HG03108 (cell line): ENCODE data around the gene PACS1.
A peak's percentile ranks its signal among the peaks of the same experiment; 100 is the strongest.

ENCODE experiments used
- ATAC-seq: cut with Tn5 transposase; IDR thresholded peaks from one replicate; pipeline ENCODE4 v1.9.1; 2021; ENCODE audit warnings: moderate library complexity; ENCODE audit not compliant: unreplicated experiment

PACS1 gene

DNA sequence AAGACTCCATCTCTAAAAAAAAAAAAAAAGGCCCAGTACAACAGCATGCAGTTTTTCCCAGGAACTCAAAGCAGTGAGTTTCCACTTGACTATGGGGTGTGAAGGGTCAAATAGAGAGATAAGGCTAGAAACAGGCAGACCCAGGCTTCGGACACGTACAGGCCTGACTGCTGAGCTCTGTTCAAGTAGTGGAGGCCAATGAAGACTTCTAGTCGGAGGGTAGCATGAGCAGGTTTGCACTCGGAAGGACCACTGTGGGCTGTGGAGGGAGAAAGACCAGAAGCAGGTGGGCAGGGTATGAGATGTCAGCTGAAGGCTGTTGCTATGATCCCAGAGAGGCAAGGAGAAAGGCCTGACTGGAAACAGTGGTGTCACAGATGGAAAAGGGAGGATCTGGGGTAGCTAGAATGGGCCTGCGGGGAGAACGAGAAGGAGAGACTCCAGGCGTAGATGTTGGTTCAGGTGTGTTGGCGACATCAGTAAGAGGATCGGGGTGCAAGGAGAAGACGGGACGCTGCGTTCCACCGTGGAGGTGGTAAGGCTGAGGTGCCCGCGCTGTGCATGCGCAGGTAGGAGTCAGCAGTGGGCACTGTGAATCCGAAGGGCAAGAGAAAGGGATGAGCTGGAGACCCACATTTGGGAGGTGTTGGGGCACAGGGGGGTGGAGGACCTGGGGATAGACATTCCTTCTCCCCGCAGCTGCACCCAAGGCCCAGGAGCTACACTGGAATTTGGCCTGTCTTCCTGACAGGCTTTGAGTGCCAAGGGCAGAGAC is 149.0 kb downstream of the PACS1 start:
- ATAC-seq, result no peak

DNA sequence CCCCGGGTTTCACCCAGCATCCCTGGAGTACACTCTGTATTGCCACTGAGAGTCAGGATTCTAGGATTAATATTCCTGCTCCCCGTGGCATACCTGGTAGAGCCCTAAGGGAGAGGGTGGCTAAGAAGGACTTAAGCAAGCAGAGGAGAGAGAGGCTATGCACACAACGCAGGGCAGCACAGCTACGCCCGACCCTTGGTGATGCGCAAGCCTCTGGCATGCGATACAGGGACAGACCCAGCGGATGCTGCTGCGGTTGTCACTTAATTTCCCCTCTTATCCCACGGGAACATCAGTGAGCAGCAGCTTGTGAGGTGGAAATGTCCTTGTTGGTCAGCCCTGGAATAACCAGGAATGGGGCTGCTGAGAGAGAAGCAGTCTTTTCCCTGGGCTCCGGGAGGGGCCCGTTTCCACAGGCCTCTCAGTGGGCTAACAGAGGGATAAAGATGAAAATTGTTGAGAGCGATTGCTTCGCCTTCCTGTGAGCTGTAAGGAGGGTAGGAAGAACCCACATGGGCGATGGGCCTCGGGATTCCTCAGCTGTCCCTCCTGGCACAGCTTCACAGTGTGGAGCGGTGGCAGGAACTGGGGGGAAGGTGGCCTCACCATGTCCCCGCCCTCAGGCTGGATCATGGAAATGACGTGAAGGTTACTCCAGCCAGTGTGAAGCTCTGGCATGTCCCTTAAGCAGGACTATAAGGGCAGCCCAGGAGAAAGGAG is 149.9 kb downstream of the PACS1 start:
- no peak for ATAC-seq

DNA sequence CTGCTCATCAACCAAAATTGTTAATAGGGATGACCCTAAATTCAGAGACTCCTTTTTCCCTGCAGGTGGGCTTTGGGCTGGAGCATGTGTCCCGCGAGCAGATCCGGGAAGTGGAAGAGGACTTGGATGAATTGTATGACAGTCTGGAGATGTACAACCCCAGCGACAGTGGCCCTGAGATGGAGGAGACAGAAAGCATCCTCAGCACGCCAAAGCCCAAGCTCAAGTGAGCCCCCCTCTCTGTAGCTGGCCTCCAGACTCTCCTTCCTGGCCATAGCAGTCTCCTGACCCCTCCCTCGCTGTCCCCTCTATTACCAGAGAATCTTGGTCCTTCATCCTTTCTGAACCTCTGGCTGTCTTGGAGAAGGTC is 150.5 kb downstream of the PACS1 start:
- no peak for ATAC-seq

DNA sequence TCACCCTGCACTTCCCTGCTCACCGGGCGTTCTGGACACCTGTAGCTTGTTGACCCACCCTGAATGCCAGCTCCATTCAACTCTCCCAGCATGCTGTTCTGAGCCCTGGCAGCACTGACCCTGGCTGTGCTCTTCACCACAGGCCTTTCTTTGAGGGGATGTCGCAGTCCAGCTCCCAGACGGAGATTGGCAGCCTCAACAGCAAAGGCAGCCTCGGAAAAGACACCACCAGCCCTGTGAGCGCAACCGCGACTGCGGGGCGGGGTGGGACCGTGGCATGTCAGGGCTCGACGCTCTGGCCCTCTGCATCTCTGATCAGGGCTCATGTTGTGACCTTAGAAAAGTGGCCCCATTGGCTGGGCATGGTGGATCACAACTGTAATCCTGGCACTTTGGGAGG is 150.9 kb downstream of the PACS1 start:
- no peak for ATAC-seq

DNA sequence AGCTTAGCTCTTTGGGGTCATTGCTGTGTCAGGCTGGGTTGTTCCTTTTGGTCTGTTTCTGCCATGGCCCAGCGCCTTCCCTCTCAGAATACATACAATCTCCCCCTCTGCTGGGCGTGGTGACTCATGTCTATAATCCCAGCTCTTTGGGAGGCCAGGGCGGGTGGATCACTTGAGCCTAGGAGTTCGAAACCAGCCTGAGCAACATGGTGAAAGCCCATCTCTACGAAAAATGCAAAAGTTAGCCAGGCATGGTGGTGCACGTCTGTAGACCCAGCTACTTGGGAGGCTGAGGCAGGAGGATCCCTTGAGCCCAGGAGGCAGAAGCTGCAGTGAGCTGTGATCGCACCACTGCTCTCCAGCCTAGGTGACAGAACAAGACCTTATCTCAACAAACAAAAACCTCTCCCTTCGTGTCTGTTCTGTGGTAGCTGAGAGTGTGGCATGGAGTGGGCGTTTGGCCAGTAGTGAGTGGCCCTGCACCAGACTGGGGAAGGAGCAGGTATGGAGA is 151.7 kb downstream of the PACS1 start:
- ATAC-seq, result no peak

DNA sequence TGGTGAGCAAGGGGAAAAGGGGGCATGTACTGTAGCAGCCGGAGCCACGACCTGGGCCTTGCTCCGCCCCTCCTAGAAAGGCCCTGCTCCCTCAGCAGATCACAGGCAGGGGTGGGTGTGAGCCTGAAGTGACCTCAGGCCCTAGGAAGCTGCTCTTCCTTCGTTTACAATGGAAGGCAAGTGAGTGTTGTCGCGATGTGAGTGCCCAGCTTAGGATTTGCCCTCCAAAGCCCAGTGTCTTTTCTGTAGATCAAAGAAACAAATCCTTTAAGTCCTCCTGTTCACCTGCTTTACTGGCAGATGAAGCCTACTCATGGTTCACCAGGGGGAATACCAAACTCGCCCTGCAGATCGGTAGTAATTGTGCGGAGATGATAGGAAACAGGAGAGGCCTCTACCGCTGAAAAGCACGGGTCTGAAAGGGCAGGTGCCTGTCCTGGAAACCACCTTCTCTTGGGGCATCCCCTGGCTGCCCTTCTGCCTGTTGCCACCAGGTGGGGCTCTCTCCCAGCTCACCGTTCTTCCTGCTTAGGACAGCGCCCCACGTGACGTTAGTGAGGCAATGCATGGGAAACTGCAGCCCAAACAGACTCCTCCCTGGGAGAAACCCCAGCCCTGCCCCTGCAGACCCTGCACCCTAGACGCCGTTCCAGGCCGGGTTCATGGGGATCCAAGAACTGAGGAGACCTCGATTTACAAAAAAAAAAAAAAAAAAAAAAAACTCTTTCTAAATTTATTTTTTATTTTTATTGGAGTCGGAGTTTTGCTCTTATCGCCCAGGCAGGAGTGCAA is 152.5 kb downstream of the PACS1 start:
- peak; percentile 71 for ATAC-seq

DNA sequence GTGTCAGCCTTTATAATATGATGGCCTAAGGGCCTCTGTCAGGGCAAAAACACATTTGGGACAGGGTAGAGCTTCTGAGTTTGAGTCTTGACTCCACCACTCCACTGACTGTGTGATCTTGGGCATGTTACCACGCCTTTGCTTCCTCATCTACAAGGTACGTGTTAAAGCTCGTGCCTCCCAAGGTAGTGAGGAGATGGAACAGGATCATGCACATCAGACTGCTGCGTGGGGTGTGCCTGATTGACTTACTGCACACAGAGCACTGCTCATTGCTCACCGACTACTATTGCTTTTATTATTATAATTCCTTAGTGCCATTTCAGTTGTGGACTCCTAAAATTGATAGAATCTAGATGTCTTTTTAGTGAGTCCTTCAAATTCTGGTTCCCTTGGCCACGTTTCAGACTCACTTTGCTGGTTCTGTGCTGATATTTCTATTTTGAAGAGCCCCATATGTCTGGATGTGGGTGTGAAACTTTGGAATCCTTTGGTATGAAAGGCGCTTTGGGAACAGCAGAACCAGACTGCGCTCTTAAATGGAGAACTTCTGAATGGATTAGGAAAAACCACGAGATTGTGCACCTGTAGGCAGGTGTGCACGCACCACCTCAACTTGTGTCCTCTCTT is 154.3 kb downstream of the PACS1 start:
- no peak for ATAC-seq

DNA sequence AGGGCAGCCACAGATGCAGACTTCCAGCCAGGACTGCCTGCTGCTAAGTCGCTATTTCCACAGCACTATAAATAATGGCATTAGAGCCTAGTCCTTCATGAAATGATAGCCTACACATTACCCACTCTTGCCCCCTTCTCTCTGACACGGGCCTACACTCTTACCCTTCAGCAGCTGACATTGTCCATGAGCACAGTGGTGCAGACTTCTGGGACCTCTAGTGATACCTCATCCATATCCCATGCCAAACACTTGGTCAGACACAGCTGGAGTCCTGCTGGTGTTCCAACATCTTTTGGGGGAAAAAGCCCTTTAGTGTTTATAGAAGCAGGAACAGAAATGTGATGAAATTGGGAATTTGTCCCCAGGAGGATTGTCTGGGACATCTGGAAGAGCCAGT is 155.0 kb downstream of the PACS1 start:
- no peak for ATAC-seq

DNA sequence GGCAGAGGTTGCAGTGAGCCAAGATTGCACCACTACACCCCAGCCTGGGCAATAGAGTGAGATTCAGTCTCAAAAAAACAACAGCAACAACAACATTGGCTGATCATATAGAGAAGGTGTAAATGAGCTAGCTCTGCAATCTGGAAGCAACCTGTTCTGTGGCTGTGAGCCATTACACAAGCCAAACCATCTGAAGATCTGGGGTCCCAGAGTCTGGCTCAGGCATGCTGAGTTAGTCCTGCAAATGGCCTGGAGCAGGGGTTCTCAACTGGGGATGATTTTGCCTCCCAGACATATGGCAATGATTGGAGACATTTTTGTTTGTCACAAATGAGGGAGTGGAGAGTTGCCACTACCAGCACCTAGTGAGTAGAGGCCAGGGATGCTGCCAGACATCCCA is 156.0 kb downstream of the PACS1 start:
- ATAC-seq, result no peak

DNA sequence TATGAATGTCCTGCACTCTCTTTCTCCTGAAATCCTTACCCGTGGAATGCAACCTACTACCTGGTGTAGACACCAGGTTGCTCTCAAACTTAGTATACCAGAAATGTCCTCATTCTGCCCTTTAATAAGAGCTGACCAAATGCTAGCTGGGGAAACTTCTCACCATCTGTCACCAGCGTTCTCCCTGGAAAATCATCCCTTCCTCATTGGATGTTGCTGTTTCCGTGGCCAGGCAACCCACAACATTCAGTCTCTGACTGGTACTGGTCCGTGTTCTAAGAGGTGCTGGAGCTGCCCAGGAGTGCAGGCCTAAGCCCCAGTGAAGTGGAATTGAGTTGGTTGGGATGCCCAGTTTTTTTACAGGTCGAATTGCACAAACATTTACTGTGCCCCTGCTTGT is 157.6 kb downstream of the PACS1 start:
- no peak for ATAC-seq

DNA sequence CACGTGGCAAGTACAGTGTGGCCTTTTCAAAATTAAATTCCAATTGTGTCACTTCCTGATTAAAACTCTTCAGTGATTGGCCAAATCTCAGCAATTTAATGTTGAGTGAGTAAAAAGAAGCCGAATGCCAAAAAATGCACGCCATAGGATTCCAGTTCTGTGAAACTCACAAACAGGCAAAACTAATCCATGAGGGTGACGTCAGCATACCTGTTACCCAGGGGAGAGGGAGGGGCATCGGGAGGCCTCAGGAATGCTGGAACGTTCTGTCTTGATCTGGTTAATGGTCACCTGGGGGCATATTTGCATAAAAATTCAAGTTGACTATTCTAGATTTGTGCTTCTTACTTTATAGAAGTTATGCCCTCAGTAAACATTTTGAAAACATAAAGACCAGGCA is 158.4 kb downstream of the PACS1 start:
- no peak for ATAC-seq

DNA sequence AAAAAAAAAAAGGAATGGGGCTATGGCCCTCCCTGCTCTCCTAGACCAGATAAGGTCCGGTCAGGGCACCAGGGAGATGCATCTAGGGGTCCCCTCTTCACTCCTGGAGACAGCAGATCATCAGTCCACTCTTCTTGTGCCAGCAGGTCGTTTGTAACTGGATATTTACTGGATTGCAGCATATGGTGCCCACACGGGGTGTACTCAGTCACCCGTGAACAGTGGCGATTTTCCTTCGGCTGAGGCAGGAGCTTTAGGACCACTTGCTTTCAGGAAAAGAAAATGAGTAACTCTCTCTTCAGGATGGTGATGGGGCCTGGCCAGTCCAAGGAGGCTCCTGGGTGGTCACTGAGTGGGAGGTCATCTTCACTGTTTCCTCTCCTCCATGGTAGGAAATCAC is 160.1 kb downstream of the PACS1 start:
- ATAC-seq, result no peak

DNA sequence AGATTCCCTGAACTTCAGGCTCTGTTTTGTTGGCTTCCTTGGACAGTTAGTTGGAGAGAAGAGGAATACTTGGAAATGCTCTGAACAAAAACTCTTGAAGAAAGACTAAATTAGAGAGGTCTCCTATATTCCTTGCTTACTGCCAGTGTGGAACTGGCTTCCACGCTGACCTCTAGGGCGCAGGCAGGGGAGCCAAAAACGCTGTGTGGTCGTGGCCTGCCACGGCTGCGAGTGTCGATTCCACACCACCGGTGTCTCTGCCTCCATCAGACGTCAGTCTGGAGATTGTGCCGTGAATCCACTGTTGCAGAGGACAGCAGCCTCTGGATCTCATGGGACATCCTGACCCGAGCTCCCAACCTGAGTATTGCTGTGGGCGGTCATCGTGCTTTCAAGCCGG is 160.9 kb downstream of the PACS1 start:
- no peak for ATAC-seq

DNA sequence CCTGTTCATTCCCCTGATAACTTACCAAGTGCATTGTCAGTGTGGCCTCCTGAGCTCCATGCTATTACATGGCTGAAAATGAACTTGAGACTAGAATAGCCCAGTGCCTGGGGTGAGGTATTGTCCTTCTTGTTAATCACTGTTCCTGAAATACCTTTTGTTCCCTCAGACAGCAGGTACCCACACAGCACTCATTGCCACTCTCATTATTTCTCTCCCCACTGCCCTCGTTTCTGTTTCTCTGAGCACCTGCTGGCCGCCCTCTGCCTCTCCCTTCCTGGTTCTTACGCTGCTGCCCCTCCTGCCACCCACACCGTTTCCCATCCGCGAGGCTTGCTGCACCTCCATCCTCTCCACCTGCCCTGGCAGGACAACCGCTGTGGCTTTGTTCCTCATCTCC is 161.5 kb downstream of the PACS1 start:
- no peak for ATAC-seq

DNA sequence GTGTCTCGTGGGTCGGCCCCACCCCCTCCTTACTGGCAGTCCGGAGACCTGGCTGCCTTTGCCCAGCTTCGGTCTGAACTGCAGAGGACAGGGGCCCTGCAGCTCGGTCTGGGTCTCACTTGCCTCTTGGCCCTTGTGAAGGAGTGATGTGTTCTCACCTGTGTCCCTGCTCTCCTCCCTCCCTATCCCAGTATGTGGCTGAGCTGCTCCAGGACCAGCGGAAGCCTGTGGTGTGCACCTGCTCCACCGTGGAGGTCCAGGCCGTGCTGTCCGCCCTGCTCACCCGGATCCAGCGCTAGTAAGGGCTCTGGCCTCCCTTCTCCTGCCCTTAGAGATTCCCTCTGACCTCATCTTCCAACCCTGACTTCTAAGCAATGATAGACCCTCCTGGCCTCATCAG is 162.7 kb downstream of the PACS1 start:
- no peak for ATAC-seq

DNA sequence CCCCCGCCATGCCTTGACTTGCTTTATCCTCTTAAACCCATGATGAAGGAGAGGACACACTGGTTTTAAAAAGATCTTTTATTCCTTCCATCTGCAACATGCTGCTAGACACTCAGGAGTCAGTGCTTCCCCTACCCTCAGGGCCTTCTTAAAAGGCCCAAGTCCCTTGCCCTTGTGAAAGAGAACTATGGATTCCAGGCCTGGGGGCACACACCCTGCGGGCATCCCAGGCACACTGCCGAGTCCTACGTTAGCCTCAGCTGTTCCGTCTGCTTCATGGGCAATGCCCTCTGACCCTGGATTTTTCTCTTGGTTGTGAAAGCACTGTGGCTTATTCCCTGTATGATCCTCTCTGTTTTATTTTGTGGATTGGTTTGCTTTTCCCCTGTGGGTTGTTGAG is 163.2 kb downstream of the PACS1 start:
- ATAC-seq, result no peak

DNA sequence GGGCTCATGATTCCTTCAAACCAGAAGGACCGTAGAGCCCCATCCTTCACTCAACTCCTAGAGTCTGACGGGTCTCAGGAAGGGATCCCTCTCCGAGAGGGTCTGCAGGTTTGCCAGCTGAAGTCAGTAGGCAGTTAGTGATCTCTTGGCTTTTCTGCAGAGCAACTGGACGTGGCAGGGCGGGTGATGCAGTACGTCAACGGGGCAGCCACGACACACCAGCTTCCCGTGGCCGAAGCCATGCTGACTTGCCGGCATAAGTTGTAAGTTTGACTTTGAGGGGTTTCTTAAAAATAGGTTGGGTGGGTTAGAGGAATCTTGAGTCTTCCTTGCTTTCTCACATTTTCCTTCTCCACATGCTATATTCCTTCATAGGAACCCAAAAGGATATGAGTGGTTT is 165.1 kb downstream of the PACS1 start:
- ATAC-seq, result no peak

DNA sequence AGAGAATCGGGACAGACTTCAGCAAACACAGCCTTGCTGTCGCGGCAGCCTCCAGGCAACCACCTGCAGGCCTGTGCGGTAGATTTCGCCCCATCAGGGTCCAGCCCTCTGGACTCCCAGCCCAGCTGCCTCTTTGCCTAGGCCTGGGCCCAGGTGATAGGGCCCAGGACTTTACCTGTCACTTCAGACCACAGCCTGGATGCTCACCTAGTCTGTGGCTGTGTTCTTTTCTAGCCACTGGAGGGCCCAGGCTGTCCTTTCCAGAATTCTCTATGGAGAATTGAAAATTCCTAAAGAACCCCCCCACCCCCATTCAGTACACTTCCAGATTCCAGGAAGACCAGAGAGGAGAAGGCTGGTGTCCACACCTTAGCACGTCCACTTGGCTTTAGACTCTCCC is 167.8 kb downstream of the PACS1 start:
- no peak for ATAC-seq

DNA sequence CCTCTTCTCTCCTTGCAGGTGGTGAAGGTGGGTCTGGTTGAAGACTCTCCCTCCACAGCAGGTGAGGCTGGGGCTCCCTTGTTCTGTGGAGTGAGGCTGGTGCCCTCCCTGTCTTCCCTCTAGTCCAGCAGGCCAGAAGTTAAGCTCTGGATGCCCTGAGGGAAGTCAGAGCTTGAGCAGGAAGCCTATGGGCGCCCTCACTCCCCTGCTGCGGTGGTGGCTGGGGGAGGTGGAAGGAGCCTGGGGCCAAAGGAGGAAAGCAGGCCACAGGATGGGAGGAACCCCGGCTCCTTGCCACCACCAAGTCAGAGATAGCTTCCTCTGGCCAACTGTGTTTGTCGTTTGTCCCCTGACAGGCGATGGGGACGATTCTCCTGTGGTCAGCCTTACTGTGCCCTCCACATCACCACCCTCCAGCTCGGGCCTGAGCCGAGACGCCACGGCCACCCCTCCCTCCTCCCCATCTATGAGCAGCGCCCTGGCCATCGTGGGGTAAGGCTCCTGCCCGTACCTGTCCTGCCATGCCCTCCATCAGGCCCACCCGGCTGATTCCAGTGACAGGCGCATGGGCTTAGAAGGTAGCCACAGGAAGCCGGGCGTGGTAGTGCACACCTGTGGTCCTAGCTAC is 168.8 kb downstream of the PACS1 start:
- ATAC-seq, result no peak

DNA sequence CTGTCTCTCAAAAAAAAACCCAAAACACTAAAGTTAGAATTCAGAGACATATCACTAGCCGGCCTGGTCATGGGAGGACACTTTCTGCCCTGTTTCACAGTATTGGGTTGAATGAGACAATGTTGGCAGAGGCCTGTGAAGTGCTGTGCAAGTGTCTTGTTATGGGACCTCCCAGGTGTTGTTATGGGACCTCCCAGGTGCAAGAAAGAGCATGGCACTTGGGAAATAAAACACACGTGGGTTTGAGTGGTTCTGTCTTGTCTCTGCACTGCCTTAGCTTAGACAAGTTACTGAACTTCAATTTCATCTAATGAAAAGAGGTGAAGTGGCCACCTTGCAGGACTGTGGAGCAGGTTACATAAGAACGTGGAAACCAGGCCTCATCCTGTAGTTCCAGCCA is 169.4 kb downstream of the PACS1 start:
- ATAC-seq, result no peak
